IPS-NIHi7 (cell line): ENCODE measurements around the gene BOLA2B.
A peak's percentile ranks its signal among the peaks of the same experiment; 100 is the strongest.
"Not testable (repeated sequence)": the region's sequence is repeated elsewhere in the genome, so short reads cannot be mapped to it uniquely, and the experiment has no call there.

Experiments used
- DNase-seq: peaks from one replicate; pipeline ENCODE4 v3.0.0; 2012; ENCODE audit warnings: mixed read lengths; ENCODE audit errors: extremely low spot score

BOLA2B gene

GRCh38 chr16:30184096-30184890 lies 9.2 kb downstream of the BOLA2B start:
- DNase-seq, result peak; percentile 7

GRCh38 chr16:30183233-30184095 lies 10.0 kb downstream of the BOLA2B start, which contains the start of gene CORO1A:
CORO1A (plus strand) TSS chr16:30183602; CDS start chr16:30185210, 1,608 bp downstream.
- peak; percentile 81 for DNase-seq

DNA sequence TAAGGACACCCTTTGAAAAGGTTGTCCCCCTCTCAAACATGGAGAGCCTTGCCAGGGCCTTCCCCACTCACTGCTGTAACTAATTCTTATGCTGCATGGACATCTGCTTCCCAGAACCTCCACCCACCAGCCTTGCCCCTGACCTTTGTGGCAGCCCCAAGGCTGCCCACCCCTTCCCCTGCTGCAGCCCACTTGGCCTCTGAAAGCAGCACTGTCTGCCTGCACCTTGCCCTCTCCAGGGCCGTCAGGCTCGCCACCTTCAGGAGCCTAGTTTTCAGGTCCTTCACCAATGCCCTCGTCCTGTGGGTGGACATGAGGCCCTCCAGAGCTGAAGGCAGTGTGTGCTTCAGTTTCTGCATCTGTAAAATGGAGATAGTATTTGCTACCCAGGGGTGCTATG lies 12.7 kb downstream of the BOLA2B start:
- DNase-seq, result no peak

DNA sequence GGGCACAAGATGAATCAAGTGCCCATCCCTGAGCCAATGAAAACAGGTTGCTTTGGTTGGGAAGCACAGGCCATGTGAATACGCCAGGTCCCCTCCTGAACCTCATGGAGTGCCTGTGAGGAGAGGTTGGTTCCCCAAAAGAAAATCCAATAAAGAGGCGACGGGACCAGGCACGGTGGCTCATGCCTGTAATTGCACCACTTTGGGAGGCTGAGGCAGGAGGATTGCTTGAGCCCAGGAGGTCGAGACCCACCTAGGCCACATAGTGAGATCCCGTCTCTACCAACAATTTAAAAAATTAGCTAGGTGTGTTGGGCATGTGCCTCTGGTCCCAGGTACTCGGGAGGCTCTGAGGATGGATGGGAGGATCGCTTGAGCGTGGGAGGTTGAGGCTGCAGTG lies 13.5 kb downstream of the BOLA2B start:
- no peak for DNase-seq

DNA sequence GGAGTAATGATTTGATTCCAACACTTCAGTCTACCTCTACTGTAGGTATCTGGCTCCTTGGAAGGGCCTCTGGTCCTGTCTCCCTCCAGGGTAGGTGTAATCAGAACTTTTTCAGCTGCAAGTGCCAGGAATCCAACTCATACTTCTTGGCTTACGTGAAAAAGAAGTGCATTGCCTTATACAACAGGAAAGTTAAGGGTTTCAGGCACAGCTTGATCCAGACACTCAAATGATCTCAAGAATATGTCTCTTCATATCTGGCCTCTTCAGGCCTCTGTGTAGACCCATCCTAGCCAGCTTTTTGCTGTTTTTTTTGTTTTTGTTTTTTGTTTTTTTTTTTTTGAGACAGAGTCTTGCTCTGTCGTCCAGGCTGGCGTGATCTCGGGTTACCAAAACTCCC lies 14.3 kb downstream of the BOLA2B start:
- no peak for DNase-seq

DNA sequence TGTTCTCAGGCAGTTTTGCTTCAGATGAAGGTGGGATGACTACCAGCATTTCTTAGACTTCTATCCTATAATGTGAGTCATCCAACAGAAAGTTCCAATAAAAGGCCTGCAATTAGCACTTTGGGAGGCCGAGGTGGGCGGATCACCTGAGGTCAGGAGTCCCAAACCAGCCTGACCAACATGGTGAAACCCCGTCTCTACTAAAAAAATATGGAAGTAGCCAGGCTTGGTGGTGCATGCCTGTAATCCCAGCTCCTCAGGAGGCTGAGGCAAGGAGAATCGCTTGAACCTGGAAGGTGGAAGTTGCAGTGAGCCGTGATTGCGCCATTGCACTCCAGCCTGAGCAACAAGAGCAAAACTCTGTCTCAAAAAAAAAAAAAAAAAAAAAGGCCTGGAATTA lies 16.6 kb downstream of the BOLA2B start:
- not testable (repeated sequence) for DNase-seq

DNA sequence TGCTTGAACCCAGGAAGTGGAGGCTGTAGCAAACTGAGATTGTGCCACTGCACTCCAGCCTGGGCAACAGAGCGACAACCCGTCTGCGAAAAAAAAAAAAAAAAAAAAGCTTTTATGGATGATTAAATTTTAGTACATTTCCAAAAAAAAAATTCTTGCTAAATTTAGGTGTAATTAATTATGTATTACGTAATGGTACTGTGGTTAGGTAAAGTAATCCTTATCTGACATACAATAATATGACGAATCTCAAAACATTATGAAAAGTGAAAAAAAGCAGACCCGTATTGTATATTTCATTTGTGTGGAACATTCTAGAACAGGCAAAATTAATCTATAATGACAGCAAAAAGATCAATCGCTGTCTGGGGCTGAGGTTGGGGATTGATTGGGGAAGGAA lies 20.4 kb downstream of the BOLA2B start:
- no peak for DNase-seq

- not testable (repeated sequence) for DNase-seq
Measured at GRCh38 chr16:30170145-30170544, 23.3 kb downstream of the BOLA2B start.

- not testable (repeated sequence) for DNase-seq
Measured at GRCh38 chr16:30169416-30169815, 24.1 kb downstream of the BOLA2B start.

DNA sequence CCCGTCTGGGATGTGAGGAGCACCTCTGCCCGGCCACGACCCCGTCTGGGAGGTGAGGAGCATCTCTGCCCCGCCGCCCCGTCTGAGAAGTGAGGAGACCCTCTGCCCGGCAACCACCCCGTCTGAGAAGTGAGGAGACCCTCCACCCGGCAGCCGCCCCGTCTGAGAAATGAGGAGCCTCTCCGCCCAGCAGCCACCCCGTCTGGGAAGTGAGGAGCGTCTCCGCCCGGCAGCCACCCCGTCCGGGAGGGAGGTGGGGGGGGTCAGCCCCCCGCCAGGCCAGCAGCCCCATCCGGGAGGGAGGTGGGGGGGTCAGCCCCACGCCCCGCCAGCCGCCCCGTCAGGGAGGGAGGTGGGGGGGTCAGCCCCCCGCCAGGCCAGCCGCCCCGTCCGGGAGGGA lies 24.7 kb downstream of the BOLA2B start:
- DNase-seq, result not testable (repeated sequence)

DNA sequence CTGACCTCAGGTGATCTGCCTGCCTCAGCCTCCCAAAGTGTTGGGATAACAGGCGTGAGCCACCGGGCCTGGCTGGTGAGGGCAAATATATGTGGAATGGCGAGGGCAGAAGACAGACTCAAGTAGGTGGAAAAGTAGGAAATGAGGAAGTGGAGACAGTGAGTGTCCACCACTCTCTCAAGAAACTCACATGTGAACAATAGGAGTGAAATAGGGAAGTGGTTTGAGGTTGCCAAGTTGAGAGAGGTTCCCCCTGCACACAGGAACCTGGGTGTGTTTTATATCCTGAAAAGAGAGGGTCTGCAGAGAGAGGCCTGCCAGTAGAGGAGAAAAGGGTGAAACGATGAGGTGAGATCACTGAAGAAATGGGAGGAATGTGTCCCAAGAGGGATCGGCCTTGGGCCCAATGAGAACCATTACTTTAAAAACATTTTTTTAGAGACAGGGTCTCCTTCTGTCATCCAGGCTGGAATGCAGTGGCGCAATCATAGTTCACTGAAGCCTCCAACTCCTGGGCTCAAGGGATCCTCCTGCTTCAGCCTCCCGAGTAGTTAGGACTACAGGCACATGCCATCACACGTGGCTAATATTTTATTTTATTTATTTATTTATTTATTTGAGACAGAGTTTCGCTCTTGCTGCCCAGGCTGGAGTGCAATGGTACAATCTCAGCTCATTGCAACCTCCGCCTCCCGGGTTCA lies 27.1 kb downstream of the BOLA2B start:
- no peak for DNase-seq

GRCh38 chr16:30163538-30163937 lies 29.9 kb downstream of the BOLA2B start:
- DNase-seq, result no peak

DNA sequence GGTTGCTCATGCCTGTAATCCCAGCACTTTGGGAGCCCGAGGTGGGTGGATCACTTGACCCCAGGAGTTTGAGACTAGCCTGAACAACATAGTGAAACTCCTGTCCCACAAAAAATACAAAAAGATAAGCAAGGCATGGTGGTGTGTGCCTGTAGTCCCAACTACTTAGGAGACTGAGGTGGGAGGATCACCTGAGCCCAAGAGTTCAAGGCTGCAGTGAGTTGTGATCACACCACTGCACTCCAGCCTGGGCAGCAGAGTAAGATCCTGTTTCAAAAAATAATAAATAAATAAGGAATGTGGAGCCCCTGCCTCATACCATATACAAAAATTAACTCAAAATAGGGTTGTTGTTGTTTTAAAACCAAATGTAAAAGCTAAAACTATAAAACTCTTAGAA lies 36.3 kb downstream of the BOLA2B start:
- DNase-seq, result no peak

- no peak for DNase-seq
Measured at GRCh38 chr16:30155188-30155587, 38.3 kb downstream of the BOLA2B start.

DNA sequence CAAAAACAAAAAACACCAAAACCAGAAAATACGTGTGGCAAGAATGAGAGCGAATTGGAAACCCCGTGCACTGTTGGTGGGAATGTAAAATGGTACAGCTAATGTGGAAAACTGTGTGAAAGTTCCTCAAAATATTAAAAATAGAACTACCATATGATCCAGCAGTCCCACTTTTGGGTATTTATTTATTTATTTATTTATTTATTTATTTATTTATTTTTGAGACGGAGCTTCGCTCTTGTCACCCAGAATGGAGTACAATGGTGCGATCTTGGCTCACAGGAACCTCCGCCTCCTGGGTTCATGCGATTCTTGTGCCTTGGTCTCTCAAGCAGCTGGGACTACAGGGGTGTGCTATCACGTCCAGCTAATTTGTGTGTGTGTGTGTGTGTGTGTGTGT lies 40.9 kb downstream of the BOLA2B start:
- no peak for DNase-seq

GRCh38 chr16:30151091-30151490 lies 42.4 kb downstream of the BOLA2B start:
- no peak for DNase-seq

- DNase-seq, result no peak
Measured at GRCh38 chr16:30149250-30149930, 44.1 kb downstream of the BOLA2B start.

DNA sequence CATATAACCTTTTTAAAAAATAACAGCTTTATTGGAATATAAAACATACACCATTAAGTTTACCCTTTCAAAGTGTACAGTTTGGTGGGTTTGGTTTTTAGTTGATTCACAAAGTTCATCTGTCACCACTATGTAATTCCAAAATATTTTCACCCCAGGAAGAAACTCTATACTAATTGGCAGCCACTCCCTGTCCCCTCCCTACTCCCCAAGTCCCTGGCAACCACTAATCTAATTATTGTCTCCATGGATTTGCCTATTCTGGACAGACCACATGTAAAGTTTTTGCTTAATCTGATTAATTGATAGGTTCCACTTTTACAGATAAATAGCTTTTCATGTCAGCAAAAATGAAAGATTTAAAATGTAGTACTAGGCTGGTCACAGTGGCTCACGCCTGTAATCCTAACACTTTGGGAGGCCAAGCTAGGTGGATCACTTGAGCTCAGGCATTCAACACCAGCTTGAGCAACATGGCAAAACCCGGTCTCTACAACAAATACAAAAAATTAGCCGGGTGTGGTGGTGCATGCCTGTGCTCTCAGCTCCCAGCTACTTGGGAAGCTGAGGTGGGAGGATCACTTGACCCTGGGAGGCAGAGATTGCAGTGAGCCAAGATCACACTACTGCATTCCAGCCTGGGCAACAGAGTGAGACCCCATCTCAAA lies 45.5 kb downstream of the BOLA2B start:
- no peak for DNase-seq

- DNase-seq, result no peak
Measured at GRCh38 chr16:30145657-30146056, 47.8 kb downstream of the BOLA2B start.

DNA sequence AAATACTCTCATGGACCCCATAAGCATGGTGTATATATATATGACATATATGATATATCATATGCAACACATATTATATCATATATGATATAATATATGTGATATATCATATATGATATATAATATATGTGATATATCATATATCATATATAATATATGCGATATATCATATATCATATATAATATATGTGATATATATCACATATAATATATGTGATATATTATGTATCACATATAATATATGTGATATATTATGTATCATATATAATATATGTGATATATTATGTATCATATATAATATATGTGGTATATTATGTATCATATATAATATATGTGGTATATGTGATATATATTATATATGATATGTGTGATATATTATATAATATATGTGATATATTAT lies 48.5 kb downstream of the BOLA2B start:
- DNase-seq, result no peak

DNA sequence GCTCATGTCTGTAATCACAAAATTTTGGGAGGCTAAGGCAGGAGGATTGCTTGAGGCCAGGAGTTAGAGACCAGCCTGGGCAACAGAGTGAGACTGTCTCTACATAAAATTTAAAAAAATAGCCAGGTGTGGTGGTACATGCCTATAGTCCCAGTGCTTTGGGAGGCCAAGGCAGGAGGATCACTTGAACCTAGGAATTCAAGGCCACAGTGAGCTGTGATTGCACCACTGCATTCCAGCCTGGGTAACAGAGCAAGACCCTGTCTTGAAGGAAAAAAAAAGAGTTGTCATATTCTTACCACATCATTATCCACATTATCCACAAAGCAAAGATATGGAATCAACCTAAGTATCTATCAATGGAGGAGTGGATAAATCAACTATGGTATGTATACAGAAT lies 49.4 kb downstream of the BOLA2B start:
- no peak for DNase-seq
